GF-D8 (cell line): ENCODE measurements around the gene PTGIS.

ENCODE experiments used
- DNase-seq: peaks from one replicate; lab custom pipeline; 2025; lab: John Stamatoyannopoulos, UW

The PTGIS gene

DNA sequence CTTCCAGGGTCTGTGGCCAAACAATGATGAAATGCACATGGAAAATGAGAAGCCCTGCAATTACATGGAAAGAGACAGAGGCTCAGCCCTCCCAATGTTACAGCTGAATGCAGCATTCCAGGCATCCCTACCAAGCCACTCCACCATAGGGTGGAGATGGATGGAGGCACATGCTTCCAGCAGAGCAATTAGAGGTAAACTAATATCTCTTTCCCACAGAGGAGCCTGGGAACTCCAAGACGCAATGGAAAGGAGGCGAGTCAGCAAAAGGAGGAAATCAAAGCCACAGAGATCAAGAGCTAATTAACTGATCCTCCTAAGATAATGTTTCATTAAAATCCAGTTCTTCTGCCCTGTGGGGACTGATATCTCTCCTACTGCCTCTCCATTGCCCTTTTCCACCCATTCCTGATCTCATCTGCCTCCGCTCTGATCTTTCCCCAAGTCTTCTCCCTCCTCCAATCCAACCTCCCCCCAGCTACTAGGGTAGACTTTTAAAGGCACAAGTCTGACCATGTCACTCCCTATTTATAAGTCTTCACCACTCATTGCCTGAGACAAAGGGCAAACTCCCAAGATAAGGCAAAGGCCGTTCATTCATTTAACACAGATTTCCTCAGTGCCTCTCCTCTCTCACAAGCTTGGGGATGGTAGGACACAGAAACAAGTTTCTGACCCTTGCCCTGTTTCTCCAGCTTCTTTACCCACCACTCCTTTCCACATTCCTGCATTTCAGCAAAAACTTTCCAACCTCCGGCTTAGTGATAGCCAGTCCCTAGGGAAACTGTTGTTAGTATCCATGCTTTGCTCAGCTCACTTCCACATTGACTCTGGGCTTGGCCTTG is 71.2 kb downstream of the PTGIS start:
- DNase-seq, result no peak

DNA sequence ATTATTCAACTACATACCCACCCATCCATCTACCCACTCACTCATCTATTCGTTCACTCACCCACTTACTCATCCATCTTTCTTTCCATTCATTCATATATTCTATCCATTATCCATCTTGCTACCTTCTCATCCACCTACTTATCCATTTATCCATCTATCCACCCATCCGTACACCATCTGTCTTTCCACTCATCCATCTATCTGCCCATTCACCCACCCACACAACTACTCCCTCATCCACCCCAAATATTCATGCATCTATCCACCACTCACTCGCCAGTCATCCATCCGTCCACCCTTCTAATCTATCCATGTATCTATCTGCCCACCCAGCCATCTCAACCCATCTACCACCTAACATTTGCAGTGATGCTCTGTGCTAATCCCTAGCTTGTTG is 71.9 kb downstream of the PTGIS start:
- DNase-seq, result no peak

DNA sequence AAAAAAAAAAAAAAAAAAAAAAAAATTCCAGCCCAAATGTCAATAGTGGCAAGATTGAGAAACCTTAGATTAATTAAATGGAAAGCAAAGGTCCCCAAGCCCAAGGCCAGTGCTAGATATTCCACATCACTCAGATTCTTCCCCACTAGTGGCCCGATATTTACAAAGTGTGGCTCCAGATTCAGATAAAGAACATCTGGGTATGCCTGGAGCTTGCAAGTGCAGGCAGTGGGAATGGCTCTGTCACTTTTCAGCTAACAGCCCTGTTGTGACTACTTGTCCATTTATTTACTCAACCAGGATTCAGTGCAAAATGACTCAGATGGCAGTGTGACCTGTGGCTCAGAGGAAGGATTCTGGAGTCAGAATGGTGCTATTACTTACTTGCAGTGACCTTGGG is 77.2 kb downstream of the PTGIS start:
- no peak for DNase-seq

DNA sequence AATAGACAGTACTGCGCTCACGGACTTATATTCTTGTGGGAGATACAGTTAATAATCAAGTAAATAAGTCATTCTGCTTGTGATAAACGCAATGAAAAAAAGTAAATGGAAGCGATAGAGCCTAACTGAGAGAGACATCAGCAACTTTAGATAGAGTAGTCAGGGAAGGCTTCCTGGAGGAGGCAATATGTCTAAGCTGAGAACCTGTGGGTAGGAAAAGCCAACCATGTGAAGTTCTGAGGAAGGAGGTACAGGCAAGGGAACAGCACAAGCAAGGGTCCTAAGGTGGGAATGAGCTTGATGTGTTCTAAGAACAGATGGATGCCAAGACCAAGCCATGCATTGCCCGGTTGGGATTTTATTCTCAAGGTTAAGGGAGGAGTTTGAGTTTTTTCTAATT is 78.2 kb downstream of the PTGIS start:
- DNase-seq, result no peak

DNA sequence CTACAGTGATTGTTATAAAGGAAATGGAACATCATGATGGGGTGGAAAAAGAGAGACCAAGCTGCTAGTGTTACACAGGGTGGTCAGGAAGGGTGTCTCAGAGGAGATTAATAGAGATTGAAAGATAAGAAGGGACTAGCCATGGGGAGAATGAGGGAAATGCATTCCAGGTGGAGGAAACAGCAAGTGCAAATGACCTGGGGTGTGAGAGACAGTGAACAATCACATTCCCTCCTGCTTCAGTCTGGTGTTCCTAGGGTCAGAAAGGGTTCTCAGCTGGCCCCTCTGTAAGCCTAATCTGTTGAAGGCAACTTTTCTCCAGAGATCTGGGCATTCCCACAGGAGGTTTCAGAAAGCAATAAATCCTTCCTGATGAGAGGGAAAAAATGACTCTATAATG is 81.9 kb downstream of the PTGIS start:
- DNase-seq, result no peak

DNA sequence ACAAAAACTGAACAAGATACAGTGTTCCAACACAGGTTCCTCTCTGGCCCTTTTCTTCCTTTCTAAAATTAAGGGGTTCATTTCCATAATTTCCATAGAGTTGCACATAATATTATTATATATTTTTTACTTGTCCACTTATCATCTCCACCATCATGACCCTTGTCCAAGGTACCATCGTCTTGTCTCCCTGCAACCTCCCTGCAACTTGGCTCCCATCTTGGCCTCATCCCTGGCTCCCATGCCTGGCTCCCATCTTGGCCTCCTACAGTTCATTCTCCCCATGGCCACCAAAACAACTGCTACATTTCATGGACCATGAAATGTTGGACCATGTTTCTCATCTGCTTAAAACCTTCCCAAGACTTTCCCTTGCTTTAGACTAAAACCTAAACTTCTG is 82.4 kb downstream of the PTGIS start:
- DNase-seq, result no peak

DNA sequence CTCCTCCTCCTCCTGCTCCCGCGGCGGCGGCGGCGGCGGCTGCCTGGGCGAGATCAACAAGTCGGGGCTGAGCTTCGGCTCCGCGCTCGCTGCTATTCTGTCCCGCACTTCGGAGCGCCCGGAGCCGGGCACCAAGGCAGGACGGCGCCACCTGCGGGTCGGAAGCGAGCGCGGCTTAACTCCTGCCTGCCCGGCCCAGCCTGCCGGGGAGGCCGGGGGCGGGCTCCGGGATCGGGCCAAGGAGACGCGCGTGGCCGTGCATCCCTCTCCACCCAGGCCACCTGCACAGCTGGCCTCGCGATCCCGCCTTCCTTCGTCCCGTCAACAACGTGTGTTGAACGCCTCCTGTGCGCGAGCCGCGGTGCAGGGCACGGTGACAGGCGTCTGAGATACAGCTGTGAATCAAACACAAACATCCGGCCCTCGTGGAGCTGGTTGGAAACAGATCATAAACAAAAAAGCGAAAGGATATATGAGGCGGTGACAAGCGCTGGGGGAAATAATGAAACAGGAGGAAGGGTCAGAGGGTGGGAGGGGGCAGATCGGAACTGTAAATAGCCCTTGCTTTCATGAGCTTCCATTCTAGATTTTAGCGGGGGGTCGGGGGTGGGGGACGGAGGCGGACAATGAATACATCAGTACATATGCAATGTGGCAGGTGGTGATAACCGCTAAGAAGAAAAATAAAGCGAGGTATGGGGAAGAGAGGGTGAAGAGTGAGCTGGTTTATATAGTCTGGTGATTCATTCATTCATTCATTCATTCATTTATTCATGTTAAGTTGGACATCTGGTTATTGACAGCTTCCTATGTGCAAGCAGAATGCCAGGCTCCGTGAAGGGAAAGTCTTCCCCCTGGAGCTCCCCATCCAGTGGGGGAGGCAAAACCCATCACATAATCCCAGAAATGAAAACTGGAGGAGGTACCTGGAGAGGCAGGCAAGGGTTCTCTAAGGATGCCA is 83.5 kb downstream of the PTGIS start:
- DNase-seq, result no peak

DNA sequence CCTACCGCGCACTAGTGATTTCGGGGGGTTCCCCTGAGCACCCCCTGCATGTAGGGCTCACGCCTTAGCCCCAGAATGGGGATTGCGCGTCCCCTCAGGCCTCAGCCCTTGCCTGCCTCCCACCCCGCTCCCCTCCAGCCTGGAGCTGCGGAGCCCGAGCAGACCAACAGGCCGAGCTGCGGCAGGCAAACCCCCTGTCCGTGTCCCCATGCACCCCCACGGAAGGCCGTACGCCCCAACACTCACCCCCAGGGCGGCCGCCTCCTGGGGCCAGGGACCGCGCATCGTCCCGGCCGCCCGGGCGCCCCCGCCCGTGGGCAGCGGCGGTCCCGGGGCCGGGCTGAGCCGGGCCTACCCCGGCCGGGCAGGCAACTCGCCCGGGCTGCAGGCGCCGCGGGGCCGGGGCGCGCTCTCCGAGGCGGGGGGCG is 84.2 kb downstream of the PTGIS start:
- no peak for DNase-seq

DNA sequence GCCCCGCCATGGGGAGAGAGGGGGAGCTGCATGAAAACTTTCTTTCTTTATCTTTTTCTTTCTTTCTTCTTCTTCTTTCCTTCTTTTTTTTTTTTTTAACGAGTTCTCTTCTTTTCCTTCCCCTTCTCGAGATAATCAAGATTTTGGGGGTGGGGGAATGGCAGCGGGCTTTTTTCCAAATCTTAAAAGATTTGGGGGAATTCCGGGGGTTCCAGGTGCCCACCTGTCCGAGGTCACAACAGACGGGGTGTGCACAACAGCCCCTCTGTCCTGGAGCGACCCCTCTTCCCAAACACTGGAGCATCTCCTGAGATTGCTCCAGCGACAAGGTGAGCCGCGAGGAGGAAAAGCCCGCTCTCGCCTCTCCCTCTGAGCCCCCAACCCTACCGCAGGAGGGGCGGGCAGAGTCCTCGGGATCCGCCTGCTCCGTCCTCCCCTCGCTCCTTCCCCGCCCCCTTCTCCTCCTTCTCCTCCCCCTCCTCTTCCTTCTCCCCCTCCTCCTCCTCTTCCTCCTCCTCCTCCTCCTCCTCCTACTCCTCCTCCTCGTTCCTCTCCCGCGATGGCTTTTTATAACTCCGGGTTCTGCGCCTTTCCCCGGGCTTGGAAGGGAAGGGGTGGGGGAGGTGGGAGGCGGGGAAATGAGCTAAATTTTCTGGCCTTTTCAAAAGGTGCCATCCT is 84.8 kb downstream of the PTGIS start:
- no peak for DNase-seq

DNA sequence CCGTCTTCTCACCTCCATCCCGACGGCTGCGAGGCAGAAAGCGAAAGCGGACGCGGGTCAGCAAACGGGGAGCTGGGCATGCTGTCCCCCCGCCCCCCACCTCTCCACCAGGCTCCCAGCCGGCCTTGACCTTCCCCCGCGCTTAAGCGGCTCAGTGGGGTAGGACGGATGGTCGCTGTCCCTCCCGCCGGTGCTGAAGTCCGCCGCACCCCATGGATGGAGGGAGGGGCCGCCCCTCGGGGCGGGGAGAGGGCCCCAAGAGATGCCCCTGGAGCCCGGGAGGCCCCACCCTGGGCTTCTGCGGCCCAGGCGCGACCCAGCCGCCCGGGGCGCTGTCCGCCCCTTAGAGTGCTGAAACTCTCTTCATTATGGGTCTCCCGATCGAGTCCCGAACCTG is 85.3 kb downstream of the PTGIS start, which contains the start of gene KCNB1:
KCNB1 (minus strand) TSS at position 48 of the 397 bp plus-strand sequence. CDS start 188 bp downstream, outside the sequence.
- DNase-seq, result no peak

DNA sequence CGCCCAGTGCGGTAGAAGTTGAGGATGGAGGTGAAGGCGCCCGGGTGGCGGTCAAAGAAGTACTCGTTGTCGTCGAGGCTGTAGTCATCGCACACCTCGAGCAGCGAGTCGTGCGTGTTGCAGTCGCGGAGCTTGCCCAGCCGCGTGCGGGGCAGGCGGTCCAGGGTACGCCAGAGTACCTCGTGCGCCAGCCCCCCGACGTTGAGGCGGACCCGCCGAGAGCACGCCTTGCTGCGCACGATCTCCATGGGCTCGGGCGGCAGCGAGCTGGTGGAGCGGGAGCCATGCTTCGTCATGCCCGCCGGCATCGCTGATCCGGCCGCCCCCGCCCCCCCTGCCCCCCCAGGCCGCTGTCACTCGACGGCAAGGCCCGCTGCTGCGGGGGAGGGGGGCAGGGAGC is 85.8 kb downstream of the PTGIS start:
- no peak for DNase-seq

DNA sequence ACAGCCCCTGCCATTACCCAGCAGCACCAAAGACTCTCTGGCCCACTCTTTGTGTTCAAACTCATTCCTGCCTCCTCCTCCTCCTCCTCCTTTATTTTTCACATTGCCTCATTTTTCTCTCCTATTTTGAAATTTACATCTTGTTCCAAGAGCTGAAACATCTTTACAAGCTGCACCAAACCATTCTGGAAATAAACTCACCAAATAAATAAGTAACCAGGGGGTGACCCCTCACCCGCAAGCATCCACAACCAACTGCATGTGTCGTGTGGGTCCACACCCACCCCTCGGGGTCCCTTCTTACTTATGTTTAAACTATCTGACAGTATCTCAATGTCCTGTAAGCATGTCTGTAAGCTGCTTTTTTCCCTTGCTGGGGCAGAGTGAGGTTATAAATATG is 86.8 kb downstream of the PTGIS start:
- DNase-seq, result no peak

DNA sequence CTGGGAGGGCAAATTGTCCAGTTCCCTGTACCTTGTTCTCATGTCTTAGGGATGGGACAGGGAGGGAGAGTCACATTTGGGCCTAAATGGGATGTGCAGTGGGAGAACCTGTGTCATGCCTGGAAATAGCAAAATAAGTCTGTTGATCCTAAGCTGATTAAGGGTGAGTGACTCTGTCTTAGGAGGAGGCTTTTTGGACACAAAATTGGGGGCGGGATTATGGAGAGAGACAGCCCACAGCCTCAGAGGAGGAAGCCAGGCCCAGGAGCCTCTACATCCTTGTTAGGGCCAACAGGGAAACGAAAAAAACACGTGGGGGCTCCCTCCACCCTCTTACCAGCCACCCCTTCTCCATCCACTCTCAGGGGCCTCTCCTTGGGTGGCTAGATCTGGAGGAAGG is 87.7 kb downstream of the PTGIS start:
- DNase-seq, result no peak

DNA sequence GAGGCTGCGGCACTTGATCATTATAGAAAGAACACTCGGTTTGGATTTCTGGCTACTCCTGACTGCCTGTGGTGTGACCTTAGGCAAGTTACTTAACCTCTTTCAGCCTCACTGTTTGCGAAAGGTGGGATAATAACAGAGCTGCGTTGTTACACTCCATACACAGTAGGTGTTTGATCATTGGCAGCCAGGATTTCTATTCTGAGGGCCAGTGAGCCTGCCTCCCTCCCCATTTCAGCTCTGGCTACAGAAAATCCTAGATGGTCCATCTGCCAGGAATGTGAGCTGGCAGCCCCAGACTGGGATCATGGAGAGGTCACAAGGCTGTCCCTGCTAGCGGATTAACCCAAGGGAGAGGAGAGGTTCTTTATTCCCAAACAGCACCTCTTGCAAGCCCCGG is 88.2 kb downstream of the PTGIS start:
- DNase-seq, result no peak

DNA sequence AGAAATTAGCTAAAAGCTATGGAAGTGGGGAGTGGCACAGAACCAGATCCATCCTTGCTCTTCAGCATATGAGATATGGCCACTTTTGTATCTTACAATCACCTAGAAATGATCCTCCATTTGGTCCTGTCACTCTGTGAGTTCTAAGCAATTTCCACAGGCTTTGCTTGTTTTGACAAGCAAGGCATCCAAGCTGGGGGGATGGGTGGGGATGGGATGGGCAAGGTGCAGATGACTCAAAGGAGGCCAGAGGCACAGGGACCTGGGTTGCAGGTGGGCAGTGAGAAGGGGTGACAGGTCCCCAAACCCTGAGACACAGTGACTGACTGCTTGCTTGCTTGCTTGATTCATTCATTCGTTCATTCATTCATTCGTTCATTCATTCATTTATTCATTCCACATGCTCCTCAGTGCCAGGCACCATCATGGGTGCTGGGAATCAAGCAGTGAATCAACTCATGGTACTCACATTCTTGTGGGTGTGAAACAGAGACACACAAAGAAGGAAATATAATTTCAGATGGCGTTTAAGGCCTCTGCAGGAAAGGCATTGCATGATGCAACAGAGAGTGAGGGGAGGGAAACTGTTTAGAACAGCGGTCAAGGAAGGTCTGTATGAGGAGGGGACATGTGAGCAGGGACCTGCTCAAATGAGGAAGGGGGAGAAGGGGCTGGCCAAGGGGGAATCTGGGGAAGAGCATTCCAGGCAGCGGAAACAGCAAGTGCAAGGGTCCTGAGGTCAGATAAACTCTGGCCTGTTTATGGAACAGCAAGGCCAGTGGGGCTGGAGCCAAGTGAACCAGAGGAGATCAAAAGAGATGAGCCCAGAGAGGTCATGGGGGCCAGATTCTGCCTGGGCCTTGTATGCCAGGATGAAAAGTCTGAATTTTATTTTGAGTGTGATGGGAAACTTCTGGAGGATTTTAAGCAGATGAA is 88.9 kb downstream of the PTGIS start:
- DNase-seq, result no peak

DNA sequence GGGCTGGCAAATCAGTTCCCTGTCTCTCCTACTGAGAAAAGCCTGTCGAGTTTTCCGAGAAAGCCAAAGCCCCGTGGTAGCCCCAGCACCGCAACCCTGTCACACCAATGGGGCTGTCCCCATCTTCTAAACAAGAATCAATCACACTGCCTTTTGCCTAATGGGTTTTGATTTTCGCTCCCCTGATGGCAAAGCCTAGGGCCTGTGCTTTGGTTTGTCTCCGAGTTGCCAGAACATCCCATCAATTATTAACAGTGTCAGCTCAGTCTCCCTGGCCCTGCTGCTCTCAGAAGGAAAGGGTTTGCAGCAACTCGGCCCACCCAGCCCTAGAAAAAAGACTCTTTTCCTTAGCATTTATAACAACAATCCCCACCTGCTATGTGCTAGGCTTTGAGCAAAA is 89.7 kb downstream of the PTGIS start:
- DNase-seq, result no peak

DNA sequence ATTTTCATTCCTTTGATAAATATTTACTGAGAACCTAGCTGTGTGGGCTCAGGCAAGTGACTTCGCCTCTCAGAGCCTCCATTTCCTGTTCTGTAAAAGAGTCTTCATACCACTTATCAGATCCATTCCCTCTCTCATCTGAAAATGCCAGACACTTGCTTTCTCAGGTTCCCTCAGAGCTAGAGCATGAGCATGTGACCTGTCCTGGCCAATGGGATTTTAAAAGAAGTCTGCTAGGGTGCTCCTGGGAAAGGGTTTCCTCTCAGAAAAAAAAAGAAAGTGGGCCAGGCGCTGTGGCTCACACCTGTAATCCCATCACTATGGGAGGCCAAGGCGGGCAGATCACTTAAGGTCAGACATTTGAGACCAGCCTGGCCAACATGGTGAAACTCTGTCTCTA is 90.7 kb downstream of the PTGIS start:
- DNase-seq, result no peak

DNA sequence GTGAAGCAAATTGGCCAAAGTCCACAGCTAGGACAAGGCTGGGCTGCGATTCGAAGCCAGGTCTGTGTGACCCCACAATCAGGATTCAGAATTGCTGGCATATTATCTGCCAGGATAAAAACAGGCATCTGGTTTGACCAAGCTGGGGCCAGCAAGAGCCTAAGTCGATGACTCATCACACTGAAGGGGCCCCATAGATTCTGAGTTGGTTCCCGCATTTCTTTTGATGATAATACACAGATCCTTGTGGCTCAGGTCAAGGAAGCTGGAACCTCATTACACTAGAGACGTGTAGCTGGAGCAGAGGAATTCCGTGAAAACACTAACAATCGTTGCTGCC is 92.0 kb downstream of the PTGIS start:
- no peak for DNase-seq

DNA sequence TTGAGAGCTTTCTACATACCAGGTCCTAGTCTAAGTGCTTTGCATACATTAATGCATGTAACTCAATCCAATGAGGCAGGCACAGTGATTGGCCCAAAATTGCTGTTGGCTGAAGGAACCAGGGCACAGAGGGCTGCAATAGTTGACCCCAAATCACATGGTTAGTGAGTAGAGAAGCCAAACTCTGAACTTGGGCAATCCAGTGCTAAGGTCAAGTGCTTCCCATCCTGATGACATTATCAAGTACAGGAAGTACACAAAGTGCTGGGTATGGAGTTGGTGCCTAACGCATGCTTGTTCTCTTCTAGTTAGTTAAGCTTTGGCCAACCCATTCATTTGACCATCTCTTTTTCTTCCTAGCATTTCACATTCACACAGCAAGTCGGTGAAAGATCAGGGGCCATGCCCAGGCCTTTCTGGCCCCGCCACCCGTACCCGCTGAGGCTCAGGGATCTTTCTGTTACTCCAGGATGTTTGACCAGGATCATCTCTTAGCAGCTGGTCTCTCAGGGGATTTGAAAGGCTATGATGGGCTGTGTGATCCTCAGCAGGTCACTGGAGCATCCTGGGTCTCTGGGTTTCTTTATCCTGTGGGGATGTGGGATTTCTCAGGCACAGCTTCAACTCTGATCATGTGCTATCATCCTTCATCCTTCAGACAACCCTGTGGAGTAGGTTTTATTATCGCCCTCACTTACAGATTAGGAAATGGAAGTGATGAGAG is 92.5 kb downstream of the PTGIS start:
- DNase-seq, result no peak

DNA sequence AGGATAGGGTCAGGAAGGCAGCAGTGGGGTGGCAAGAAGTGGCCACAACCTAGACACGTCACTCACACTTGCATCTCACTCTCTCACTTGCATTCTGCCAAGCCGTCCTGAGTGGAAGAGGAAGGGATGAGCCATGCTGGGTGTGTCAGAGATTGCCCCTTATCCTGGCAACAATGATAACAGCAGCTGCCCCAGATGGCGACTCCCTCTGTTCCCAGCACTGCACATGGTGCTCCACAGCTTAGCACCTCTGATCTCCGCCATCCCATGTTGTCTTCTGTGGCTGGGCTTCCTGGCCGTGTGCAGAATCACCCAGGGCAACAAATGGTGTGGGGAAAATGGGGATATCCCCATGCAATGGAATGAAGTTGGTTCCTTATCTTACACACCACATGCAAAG is 96.5 kb downstream of the PTGIS start:
- no peak for DNase-seq

DNA sequence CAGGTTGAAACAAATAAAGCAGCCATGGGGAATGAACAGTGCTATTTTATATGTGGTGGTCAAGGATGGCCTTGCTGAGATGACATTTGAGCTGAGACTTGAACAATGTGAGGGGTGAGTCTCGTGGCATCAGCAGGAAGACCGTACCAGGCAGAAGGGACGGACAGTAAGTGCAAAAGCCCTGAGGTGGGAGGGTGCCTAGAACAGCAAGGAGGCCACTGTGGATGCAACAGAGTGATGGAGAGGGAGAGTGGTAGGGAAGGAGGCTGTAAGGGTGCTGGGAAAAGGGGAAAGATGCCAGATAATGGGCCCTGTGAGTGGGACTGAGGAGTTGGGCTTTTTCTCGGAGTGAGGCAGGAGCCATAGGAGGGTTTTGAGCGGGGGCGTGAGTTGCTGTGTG is 97.0 kb downstream of the PTGIS start:
- no peak for DNase-seq
